NT2/D1 (cell line): ENCODE results near the gene ZNF503.

Experiments used
- DNase-seq: peaks from one replicate; pipeline ENCODE4 v3.0.0-alpha.2; 2011; ENCODE audit warnings: low read depth, low spot score
- H3K27me3 ChIP-seq: 2 replicates; pipeline ENCODE4 v1.6.0; 2011; ENCODE audit warnings: mild to moderate bottlenecking; ENCODE audit not compliant: insufficient read length, insufficient read depth
- H3K36me3 ChIP-seq: 2 replicates; pipeline ENCODE4 v1.6.1; 2011; ENCODE audit warnings: mild to moderate bottlenecking, low read length, mixed read lengths; ENCODE audit not compliant: insufficient read depth, insufficient read length
- H3K4me1 ChIP-seq: 2 replicates; pipeline ENCODE4 v1.5.1; 2011; ENCODE audit not compliant: insufficient read depth, insufficient read length
- H3K4me3 ChIP-seq: 2 replicates; pipeline ENCODE4 v1.5.1; 2011; ENCODE audit warnings: low read depth; ENCODE audit not compliant: insufficient read length
- H3K9ac ChIP-seq: 2 replicates; pipeline ENCODE4 v1.6.0; 2011; ENCODE audit warnings: low read depth; ENCODE audit not compliant: insufficient read length
- H3K9me3 ChIP-seq: 2 replicates; pipeline ENCODE4 v1.5.1; 2011; ENCODE audit warnings: mild to moderate bottlenecking, low read length; ENCODE audit not compliant: insufficient read depth
- SUZ12 ChIP-seq: IDR thresholded peaks from 2 replicates; pipeline ENCODE4 v1.6.1; 2011; ENCODE audit not compliant: insufficient read length, insufficient read depth; ENCODE audit errors: extremely low read depth
- YY1 ChIP-seq: IDR thresholded peaks from 2 replicates; pipeline ENCODE4 v1.6.1; 2011; ENCODE audit not compliant: insufficient read length, insufficient read depth
- ZNF274 ChIP-seq: IDR thresholded peaks from 2 replicates; pipeline ENCODE4 v1.6.1; 2011; ENCODE audit warnings: mild to moderate bottlenecking, low read depth, low read length

The ZNF503 gene

DNA sequence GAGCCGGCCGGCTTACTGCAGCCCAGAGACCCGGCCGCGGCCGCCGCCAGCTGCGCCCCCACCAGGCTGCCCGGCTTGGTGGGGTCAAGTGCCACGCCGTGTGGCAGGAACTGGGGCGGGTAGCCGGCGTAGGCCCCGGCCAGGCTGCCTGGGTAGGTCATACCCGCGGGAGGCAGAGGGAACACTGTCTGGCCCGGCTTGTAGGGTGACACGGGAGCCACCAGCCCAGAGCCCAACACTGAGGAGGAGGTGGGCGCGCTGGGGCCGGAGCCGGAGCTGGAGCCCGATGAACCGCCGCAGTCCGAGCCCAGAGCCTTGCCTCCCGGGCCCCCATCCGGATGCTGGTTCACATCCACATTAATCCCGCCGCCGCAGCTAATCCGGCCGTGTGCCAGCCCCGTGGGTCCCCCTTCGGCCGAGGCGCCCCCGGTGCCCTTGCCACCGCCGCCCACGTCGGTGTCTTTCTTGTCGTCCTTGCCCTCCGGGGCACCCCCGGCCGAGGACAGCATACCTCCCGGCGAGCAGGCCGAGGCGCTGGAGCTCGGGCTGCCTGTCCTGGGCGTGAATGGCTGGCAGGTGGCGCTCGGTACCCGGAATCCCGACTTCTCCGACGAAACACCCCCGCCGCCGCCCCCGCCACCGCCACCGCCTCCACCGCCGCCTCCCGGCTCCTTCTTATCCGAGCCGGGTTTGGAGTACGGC lies 2.0 kb downstream of the ZNF503 start:
- DNase-seq, result no peak
- Histone ChIP-seq H3K4me3 (peak overlapping the region; percentile 50), H3K9me3 (no peaks in the 10 kb centered on the region), H3K4me1 (peaks cover 5% of the 10 kb centered on the region), H3K36me3 (no peaks in the 10 kb centered on the region), H3K27me3 (peaks cover 88% of the 10 kb centered on the region), H3K9ac (peak overlapping the region; percentile 50)
- TF ChIP-seq ZNF274, result no peak
- no peak for TF ChIP-seq YY1
- TF ChIP-seq SUZ12, result no peak

DNA sequence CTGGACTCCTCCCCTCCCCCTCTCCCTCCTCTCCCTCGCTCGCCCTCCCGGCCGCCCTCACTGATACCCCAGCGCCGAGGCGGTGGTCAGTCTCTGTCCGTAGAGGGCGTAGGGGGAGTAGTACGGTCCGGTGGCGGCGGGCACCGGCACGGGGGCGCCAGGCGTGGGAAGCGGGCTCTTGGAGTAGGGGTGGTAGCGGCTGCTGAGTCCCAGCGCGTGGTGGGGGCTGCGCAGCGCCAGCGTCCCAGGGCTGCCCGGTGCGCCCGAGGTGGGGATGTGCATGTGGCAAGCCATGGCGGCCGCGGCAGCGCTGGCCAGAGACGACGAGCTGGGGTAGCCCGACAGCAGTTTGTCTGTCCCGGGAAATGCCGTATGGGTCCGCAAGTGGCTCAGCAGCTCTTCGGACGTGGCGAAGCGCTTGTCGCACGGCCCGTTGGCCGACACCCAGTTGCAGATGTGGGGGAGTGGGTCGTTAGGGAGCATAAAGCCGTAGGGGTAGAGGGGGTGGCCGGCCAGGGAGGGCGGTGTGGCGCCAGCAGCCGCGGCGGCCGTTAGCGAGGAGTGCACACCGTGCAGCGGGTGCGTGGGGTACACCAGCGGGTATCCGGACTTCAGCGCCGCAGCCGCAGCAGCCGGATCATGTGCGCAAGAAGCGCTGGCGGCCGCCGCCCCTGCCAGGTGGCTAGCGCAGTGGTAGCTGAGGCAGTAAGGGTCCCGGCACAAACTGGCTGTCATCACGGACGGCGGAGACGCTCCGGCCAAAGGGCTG lies 2.7 kb downstream of the ZNF503 start:
- Histone ChIP-seq H3K9ac (peak overlapping the region; percentile 36), H3K4me1 (peaks cover 5% of the 10 kb centered on the region), H3K4me3 (peak overlapping the region; percentile 34), H3K9me3 (no peaks in the 10 kb centered on the region), H3K27me3 (peaks cover 88% of the 10 kb centered on the region), H3K36me3 (no peaks in the 10 kb centered on the region)
- TF ChIP-seq ZNF274 (no peak), SUZ12 (no peak), YY1 (no peak)
- no peak for DNase-seq

DNA sequence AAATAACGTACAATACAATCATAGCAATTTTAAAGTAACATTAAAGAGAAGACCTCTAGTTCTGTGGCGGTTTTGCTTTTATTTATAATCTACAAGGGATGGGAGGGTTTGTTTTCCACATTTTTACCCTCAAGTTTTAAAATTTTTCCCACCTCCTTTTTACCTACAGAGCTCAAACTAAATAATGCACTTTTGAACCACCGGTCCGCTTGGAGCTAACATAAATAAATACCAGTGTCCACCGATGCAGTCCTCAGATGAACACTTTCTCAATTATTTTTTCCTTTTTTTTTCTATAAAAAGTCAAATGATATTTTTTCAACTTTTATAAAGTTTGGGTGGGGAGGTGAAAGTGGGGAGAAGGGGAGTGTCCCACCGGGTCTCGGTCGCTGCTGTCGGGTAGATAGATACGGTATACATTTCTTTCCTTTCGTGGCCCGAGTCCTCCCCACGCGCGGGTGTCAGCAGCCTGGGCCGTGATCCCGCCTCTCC lies 3.3 kb downstream of the ZNF503 start:
- TF ChIP-seq YY1, result no peak
- no peak for TF ChIP-seq ZNF274
- no peak for TF ChIP-seq SUZ12
- H3K9ac ChIP-seq, result no peak overlapping the region
- no peaks in the 10 kb centered on the region for H3K36me3 ChIP-seq
- DNase-seq, result no peak
- H3K4me3 ChIP-seq, result peak overlapping the region; percentile 34
- peaks cover 88% of the 10 kb centered on the region for H3K27me3 ChIP-seq
- H3K9me3 ChIP-seq, result no peaks in the 10 kb centered on the region
- peaks cover 5% of the 10 kb centered on the region for H3K4me1 ChIP-seq

GRCh38 chr10:75397496-75398199 lies 3.9 kb downstream of the ZNF503 start:
- Histone ChIP-seq H3K36me3 (no peaks in the 10 kb centered on the region), H3K9ac (no peak overlapping the region), H3K9me3 (no peaks in the 10 kb centered on the region), H3K4me1 (peaks cover 5% of the 10 kb centered on the region), H3K4me3 (no peak overlapping the region), H3K27me3 (peaks cover 88% of the 10 kb centered on the region)
- TF ChIP-seq ZNF274 (no peak), SUZ12 (no peak), YY1 (no peak)
- DNase-seq, result no peak

- no peak for TF ChIP-seq YY1
- TF ChIP-seq SUZ12, result no peak
- TF ChIP-seq ZNF274, result no peak
- Histone ChIP-seq H3K36me3 (no peaks in the 10 kb centered on the region), H3K27me3 (peaks cover 92% of the 10 kb centered on the region), H3K4me3 (peak overlapping the region; percentile 47), H3K4me1 (peaks cover 5% of the 10 kb centered on the region), H3K9me3 (no peaks in the 10 kb centered on the region), H3K9ac (peak overlapping the region; percentile 79)
- DNase-seq, result no peak
These were observed 4.7 kb downstream of the ZNF503 start for GRCh38 chr10:75396631-75397495.

- peaks cover 97% of the 10 kb centered on the region for H3K27me3 ChIP-seq
- peak overlapping the region; percentile 47 for H3K4me3 ChIP-seq
- no peak for TF ChIP-seq SUZ12
- TF ChIP-seq ZNF274, result no peak
- TF ChIP-seq YY1, result no peak
- peak overlapping the region; percentile 79 for H3K9ac ChIP-seq
- peaks cover 5% of the 10 kb centered on the region for H3K4me1 ChIP-seq
- H3K9me3 ChIP-seq, result no peaks in the 10 kb centered on the region
- no peaks in the 10 kb centered on the region for H3K36me3 ChIP-seq
- no peak for DNase-seq
These were observed 5.5 kb downstream of the ZNF503 start for GRCh38 chr10:75395932-75396630.
